ENCODE data around the gene CCNT2.

- TF ChIP-seq EP300 (IDR thresholded peaks at IDR 0.05) (no peak), CTCF (IDR thresholded peaks at IDR 0.05) (no peak), POLR2AphosphoS5 (IDR thresholded peaks at IDR 0.05) (no peak), POLR2A (IDR thresholded peaks at IDR 0.05) (no peak)
Observed at GRCh38 chr2:134917360-134917865, 1.2 kb upstream of the CCNT2 start.

Measured in sigmoid colon (tissue), 4 donors.